Gastroesophageal sphincter (tissue), 4 donors: ENCODE data around the gene FLYWCH1. TPM values are rescaled to one million over a fixed set of nuclear protein-coding genes. Genes with fewer than 3 reads are reported as not detected.
"Not testable (repeated sequence)": the region's sequence is repeated elsewhere in the genome, so short reads cannot be mapped to it uniquely, and the experiment has no call there.

Experiments
- ATAC-seq: fragments of 150-250 bp; one replicate; pipeline ENCODE4 v1.9.1; 2016; ENCODE audit warnings: mild to moderate bottlenecking, moderate library complexity
- H3K27ac ChIP-seq, 4 donors: fragments of 200-600 bp; sonication (generic) in 3 of 4; 1 replicate in 3 of 4; 2 replicates in 1 of 4; pipeline ENCODE4 v1.5.1; 2016 to 2019
- H3K27me3 ChIP-seq: fragments of 200-600 bp; sonication (generic); one replicate; pipeline ENCODE4 v1.5.1; 2019
- H3K36me3 ChIP-seq, 2 donors: fragments of 200-600 bp; sonication (generic); one replicate each; pipeline ENCODE4 v1.5.1; 2019; ENCODE audit warnings: control low read depth in 1 of 2
- H3K4me1 ChIP-seq, 3 donors: fragments of 200-600 bp; sonication (generic); 1 replicate in 2 of 3; 2 replicates in 1 of 3; pipeline ENCODE4 v1.5.1; 2016 to 2019; ENCODE audit warnings: control low read depth in 2 of 3
- H3K4me3 ChIP-seq, 2 donors: fragments of 200-600 bp; sonication (generic); one replicate each; pipeline ENCODE4 v1.5.1; 2019; ENCODE audit warnings: mild to moderate bottlenecking in 1 of 2, moderate library complexity in 1 of 2
- H3K9me3 ChIP-seq, 3 donors: fragments of 200-600 bp; sonication (generic); one replicate each; pipeline ENCODE4 v1.5.1; 2017 to 2019; ENCODE audit warnings: control low read depth in 2 of 3
- EP300 ChIP-seq: sonication (generic); formaldehyde crosslinking; IDR thresholded peaks from one replicate; pipeline ENCODE4 v1.6.1; 2017; ENCODE audit warnings: antibody characterized with exemption, mild to moderate bottlenecking
- POLR2A ChIP-seq, 2 donors: fragments of 450-650 bp; IDR thresholded peaks; one replicate each; pipeline ENCODE4 v1.6.1; 2017; ENCODE audit warnings: antibody characterized with exemption in 2 of 2, mild to moderate bottlenecking in 2 of 2, moderate library complexity in 1 of 2
- POLR2AphosphoS5 ChIP-seq: sonication (generic); formaldehyde crosslinking; IDR thresholded peaks from one replicate; pipeline ENCODE4 v1.6.1; 2017; ENCODE audit warnings: antibody characterized with exemption
- WGBS, 2 donors: methylation state at CpG; one replicate each; pipeline ENCODE4 v1.1.5; 2018; ENCODE audit warnings: low coverage in 1 of 2; 5-methylcytosine and 5-hydroxymethylcytosine counted together
- total RNA-seq, 4 donors: library from RNA; depleted of rRNA; stranded (reverse); fragments of >200 nt; gene quantifications; one replicate each; pipeline ENCODE4 v1.1.0, GENCODE V29; 2016
- TF ChIP-seq, protein P1 (sequence below), 4 experiments: fragments of 200-600 bp in 2 of 4; fragments of 450-650 bp in 2 of 4; sonication (generic) in 1 of 4; IDR thresholded peaks; one replicate each; pipeline ENCODE4 v1.5.1; 2017 to 2019; ENCODE audit warnings: antibody characterized with exemption in 4 of 4, mild to moderate bottlenecking in 2 of 4, moderate library complexity in 2 of 4

Gene FLYWCH1
- total RNA-seq, 4 donors from 2014 or later = 34.5 to 66.5 (median 51.2) TPM

DNA sequence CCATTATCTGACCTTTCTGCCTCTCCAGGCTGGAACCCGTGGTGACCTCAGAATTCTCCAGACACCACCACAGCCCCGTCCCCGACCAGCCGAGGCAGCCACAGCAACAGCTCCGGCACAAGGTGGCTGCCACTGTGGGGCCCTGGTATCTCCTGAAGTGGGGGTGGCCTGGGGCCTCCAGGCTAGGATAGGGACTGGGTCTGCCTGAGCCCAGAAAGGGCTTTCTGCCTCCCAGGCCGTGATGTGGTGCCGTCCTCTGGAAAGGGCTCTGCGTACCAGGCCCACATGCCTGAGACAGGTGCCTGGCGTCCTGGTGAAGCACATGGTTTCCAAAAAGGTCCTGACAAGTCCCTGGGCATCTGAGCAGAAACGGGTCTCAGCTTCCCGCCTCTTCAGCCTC, 17.1 kb downstream of the FLYWCH1 start:
- peaks cover 0 to 18% (median 0%) of the 10 kb centered on the region in 3 donors for H3K4me1 ChIP-seq
- no peak for ATAC-seq
- TF ChIP-seq POLR2A (IDR thresholded peaks at IDR 0.05) = no peak
- TF ChIP-seq, protein P1, sequence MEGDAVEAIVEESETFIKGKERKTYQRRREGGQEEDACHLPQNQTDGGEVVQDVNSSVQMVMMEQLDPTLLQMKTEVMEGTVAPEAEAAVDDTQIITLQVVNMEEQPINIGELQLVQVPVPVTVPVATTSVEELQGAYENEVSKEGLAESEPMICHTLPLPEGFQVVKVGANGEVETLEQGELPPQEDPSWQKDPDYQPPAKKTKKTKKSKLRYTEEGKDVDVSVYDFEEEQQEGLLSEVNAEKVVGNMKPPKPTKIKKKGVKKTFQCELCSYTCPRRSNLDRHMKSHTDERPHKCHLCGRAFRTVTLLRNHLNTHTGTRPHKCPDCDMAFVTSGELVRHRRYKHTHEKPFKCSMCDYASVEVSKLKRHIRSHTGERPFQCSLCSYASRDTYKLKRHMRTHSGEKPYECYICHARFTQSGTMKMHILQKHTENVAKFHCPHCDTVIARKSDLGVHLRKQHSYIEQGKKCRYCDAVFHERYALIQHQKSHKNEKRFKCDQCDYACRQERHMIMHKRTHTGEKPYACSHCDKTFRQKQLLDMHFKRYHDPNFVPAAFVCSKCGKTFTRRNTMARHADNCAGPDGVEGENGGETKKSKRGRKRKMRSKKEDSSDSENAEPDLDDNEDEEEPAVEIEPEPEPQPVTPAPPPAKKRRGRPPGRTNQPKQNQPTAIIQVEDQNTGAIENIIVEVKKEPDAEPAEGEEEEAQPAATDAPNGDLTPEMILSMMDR (IDR thresholded peaks at IDR 0.05) = no peak
- TF ChIP-seq EP300 = no peak
- TF ChIP-seq POLR2AphosphoS5 = no peak
- H3K4me3 ChIP-seq = no peak overlapping the region
- no peaks in the 10 kb centered on the region for H3K9me3 ChIP-seq
- peaks cover 0 to 59% of the 10 kb centered on the region in 2 donors for H3K36me3 ChIP-seq
- WGBS, 2 donors = no CpG with 5 or more reads among the region's 11 CpGs
- H3K27ac ChIP-seq = no peak overlapping the region
- H3K27me3 ChIP-seq = no peaks in the 10 kb centered on the region

DNA sequence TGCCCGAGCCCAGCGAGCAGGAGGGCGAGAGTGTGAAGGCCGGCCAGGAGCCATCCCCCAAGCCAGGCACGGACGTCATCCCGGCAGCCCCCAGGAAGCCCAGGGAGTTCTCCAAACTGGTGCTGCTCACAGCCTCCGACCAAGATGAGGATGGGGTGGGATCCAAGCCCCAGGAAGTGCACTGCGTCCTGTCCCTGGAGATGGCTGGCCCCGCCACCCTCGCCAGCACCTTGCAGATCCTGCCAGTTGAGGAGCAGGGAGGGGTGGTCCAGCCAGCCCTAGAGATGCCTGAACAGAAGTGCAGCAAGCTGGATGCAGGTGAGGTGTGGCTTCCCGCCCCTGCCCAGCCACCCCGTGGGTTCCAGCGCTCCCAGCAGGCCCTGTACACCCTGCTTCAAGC, 18.0 kb downstream of the FLYWCH1 start:
- H3K36me3 ChIP-seq = peaks cover 0 to 61% of the 10 kb centered on the region in 2 donors
- H3K27me3 ChIP-seq = no peaks in the 10 kb centered on the region
- no CpG with 5 or more reads among the region's 14 CpGs for WGBS, 2 donors
- H3K4me3 ChIP-seq = no peak overlapping the region
- TF ChIP-seq POLR2AphosphoS5 = no peak
- no peak for TF ChIP-seq EP300
- TF ChIP-seq POLR2A (IDR thresholded peaks at IDR 0.05) = no peak
- TF ChIP-seq, protein P1 (IDR thresholded peaks at IDR 0.05) = no peak
- H3K9me3 ChIP-seq = no peaks in the 10 kb centered on the region
- peaks cover 0 to 18% (median 0%) of the 10 kb centered on the region in 3 donors for H3K4me1 ChIP-seq
- no peak overlapping the region for H3K27ac ChIP-seq
- ATAC-seq = no peak

DNA sequence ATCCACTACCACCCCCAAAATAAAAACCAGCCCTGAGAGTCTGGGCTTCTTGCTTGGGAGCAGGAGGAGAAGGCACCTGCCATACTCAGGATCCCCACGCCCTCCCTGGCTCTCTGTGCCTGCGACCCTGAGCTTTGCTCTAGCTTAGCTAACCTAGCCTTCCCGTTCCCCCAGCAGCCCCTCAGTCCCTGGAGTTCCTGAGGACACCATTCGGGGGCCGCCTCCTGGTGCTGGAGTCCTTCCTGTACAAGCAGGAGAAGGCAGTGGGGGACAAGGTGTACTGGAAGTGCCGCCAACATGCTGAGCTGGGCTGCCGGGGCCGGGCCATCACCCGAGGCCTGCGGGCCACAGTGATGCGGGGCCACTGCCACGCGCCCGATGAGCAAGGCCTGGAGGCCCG, 18.5 kb downstream of the FLYWCH1 start:
- no CpG with 5 or more reads among the region's 15 CpGs for WGBS, 2 donors

DNA sequence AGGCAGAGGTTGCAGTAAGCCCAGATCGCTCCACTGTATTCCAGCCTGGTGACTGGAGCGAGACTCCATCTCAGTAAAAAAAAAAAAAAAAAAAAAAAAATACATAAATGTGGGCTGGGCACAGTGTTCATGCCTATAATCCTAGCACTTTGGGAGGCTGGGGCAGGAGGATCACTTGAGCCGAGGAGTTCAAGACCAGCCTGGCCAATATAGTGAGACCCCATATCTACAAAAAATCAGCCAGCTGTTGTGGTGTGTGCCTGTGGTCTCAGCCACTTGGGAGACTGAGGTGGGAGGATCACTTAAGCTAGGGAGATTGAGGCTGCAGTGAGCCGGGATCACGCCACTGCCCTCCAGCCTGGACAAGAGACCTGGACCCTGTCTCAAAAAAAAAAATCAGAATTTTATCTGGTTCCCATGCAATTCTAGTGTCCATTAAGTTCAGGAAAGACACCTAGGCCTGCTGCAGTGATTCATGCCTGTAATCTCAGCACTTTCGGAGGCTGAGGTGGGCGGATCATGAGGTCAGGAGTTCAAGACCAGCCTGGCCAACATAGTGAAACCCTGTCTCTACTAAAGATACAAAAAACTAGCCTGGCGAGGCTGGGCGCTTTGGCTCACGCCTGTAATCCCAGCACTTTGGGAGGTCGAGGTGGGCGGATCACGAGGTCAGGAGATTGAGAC, 19.6 kb downstream of the FLYWCH1 start:
- H3K27me3 ChIP-seq, H3K4me3 ChIP-seq, H3K27ac ChIP-seq, ATAC-seq, H3K9me3 ChIP-seq: not testable (repeated sequence)
- H3K36me3 ChIP-seq = peaks cover 0 to 73% of the 10 kb centered on the region in 2 donors
- H3K4me1 ChIP-seq = peaks cover 0 to 12% (median 0%) of the 10 kb centered on the region in 3 donors
- 81 to 100% methylated on average over 2 to 6 of the region's 13 CpGs for WGBS, 2 donors

More for the DNA sequence above, 18.5 kb downstream of the FLYWCH1 start:
- no peak for ATAC-seq
- Histone ChIP-seq H3K27ac (no peak overlapping the region), H3K4me1 (peaks cover 0 to 13% (median 0%) of the 10 kb centered on the region in 3 donors), H3K27me3 (no peaks in the 10 kb centered on the region), H3K36me3 (peaks cover 0 to 62% of the 10 kb centered on the region in 2 donors), H3K9me3 (no peaks in the 10 kb centered on the region), H3K4me3 (no peak overlapping the region)
- no peak for TF ChIP-seq EP300
- no peak for TF ChIP-seq POLR2AphosphoS5
- TF ChIP-seq, protein P1 (IDR thresholded peaks at IDR 0.05) = no peak
- TF ChIP-seq POLR2A (IDR thresholded peaks at IDR 0.05) = no peak

DNA sequence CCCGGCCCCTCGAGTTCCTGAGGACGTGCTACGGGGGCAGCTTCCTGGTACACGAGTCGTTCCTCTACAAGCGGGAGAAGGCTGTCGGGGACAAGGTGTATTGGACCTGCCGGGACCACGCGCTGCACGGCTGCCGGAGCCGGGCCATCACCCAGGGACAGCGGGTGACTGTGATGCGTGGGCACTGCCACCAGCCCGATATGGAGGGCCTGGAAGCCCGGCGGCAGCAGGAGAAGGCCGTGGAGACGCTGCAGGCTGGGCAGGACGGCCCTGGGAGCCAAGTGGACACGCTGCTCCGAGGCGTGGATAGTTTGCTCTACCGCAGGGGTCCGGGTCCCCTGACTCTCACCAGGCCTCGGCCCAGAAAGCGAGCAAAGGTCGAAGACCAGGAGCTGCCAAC, 21.4 kb downstream of the FLYWCH1 start:
- H3K36me3 ChIP-seq = peaks cover 0 to 91% of the 10 kb centered on the region in 2 donors
- no peak overlapping the region for H3K4me3 ChIP-seq
- TF ChIP-seq EP300 (no peak), POLR2A (IDR thresholded peaks at IDR 0.05) (no peak), POLR2AphosphoS5 (no peak)
- TF ChIP-seq, protein P1 (IDR thresholded peaks at IDR 0.05) = no peak
- no peak overlapping the region for H3K27ac ChIP-seq
- no peaks in the 10 kb centered on the region for H3K9me3 ChIP-seq
- no CpG with 5 or more reads among the region's 30 CpGs for WGBS, 2 donors
- ATAC-seq = no peak
- no peaks in the 10 kb centered on the region for H3K4me1 ChIP-seq
- H3K27me3 ChIP-seq = no peaks in the 10 kb centered on the region
